Measurements from ENCODE around the gene FBP2.
"Not testable (repeated sequence)": the region's sequence is repeated elsewhere in the genome, so short reads cannot be mapped to it uniquely, and the experiment has no call there.

FBP2 gene

DNA sequence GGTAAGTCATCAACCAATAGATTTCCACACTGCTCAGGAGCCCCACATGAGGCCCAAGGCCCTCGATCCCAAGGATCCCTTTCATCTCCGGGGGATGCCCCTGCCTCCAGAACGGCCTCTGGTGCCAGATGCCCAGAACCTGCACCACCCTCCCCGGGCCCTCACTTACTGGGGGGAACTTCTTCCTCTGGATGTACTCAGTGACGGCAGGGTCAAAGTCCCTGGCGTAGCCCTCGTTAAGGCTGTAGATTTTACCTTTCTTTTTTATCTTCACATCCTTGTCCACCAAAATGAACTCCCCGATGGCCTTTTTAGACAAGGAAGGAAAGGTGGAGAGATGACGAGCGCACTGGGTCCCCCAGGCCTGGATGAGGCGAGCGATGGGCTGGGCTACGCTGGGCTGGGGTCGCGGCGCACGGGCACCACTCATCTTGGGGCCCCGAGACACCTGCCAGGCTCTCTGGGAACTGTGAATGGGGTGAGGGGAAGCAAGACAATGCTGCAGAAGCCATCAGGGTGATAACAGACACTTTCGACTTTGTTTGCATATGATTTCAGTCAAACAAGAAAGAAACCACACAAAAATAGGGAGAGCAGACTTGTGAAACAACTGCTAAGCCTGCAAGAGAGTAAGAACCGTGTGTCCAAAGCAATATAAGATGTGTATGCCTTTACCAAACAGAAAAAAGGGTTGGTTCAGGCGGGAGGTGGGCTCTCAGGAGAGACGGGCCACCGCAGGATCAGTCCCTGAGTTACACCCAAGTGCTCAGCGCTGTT is 13.2 kb upstream of the FBP2 start:
- no peak for DNase-seq (ENCODE audit: low spot score)

GRCh38 chr9:94603259-94604160 is 9.9 kb upstream of the FBP2 start:
- DNase-seq (ENCODE audit: low spot score): peak; percentile 83

DNA sequence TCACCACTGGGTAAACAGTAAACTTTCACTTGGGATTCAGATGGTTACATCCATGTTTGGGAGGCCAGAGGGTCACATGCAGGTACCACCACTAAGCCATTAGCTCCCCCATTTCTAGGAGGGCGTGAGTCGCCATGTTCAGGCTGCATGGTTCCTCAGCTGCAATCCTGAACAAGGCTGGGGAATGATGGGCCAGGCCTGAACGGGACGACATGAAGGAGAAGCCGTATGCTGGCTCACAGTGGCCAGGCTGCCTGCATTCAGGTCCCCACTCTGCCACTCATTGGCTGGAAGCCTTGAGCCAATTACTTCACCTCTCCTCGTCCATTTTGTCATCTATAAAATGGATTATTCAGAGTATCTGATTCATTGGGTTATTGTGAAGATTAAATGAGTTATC is 9.0 kb upstream of the FBP2 start:
- DNase-seq (ENCODE audit: low spot score): no peak

- no peak for DNase-seq (ENCODE audit: low spot score)
Measured at GRCh38 chr9:94600715-94601114, 7.1 kb upstream of the FBP2 start.

- no peak for DNase-seq (ENCODE audit: low spot score)
Measured at GRCh38 chr9:94600258-94600657, 6.6 kb upstream of the FBP2 start.

DNA sequence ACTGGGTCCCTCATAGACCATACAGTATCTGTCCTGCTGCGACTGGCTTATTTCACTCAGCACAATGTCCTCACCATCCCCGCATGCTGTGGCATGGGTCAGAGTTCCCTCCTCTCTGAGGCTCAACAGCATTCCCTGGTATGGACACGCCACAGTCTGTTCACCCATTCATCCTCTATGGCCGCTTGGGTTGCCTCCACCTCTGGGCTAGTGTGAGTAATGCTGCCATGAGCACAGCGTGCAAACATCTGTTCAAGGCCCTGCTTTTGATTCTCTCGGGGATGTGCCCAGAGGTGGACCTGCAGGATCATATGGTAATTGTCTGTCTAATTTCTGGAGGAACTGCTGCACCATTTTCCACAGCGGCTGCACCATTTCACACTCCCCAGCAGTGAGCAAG is 5.5 kb upstream of the FBP2 start:
- no peak for DNase-seq (ENCODE audit: low spot score)

DNA sequence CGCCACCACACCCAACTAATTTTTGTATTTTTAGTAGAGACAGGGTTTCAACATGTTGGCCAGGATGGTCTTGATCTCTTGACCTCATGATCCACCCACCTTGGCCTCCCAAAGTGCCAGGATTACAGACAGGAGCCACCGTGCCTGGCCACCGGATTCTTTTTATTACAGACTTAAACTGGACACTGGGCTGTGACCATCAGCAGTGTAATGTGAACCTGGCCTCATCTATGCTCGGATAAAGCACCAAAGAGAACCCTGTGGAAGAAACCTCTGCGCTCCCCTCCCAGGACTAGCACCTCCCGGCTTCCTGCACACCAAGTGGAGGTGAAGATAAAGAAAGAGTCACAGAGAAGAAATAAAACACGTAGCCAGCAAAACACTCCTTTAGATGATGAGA is 941 bp downstream of the FBP2 start:
- DNase-seq (ENCODE audit: low spot score): not testable (repeated sequence)

GRCh38 chr9:94591876-94592275 is 1.7 kb downstream of the FBP2 start:
- no peak for DNase-seq (ENCODE audit: low spot score)

- DNase-seq (ENCODE audit: low spot score): not testable (repeated sequence)
Measured at GRCh38 chr9:94591046-94591545, 2.5 kb downstream of the FBP2 start.

DNA sequence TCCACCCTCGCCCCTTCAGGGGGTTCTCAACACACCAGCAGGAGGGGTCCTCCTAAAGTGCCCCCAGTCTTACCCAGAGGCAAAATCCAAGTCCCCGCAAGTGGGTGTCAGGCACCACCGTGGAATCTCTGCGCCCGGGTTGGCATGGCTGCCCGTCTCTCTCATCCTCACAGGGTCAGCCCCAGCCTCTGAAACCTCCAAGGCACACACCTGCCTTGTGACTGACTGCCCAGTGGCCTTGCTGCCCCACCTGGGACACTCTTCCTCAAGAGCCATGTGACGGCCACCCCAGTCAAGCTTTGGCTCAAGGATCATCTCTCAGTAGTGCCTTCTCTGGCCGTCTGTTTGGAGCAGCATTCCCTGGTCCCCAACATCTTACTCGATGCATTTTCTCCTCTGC is 4.9 kb downstream of the FBP2 start:
- DNase-seq (ENCODE audit: low spot score): no peak

GRCh38 chr9:94586814-94587213 is 6.8 kb downstream of the FBP2 start:
- DNase-seq (ENCODE audit: low spot score): peak; percentile 40

GRCh38 chr9:94586316-94586715 is 7.3 kb downstream of the FBP2 start:
- DNase-seq (ENCODE audit: low spot score): no peak

DNA sequence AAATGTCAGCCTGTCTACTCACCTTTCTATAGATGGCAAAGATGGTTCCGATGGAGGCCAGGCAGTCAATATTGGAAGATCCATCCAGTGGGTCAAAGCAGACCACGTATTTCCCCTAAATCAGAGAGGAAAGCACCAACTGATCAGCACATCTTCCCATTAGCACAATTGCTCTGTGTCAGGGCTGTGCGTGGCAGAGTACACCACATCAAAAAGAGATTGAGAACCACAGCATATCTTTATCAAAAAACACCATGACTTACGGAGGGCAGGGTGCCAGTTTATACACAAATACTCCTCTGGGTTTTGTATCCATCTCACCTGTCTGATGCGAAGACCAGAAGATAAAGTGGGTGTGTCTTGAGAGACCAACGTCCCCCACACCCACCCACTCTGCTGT is 9.1 kb downstream of the FBP2 start:
- DNase-seq (ENCODE audit: low spot score): no peak

DNA sequence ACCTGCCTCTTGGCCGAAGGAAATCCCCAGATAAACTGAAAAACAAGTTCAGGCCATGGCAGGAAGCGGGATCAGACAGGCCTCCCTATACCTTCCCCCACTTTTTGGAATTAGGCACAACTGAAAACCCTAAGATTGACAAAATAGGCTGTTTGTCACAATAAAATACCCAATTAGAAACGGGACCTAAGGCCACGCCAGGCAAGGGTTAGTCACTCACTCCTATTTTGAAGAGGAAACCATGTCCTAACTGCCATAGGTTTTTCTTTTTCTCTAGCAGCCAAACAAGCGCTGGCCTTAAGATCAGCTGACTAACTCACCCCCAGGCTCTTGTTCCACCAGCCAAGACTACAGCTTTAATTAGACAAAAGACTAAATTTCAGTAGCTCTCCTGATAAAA is 11.9 kb downstream of the FBP2 start:
- DNase-seq (ENCODE audit: low spot score): no peak

GRCh38 chr9:94577571-94577970 is 16.1 kb downstream of the FBP2 start:
- DNase-seq (ENCODE audit: low spot score): no peak

- no peak for DNase-seq (ENCODE audit: low spot score)
Measured at GRCh38 chr9:94577036-94577435, 16.6 kb downstream of the FBP2 start.

- DNase-seq (ENCODE audit: low spot score): no peak
Measured at GRCh38 chr9:94576131-94576530, 17.5 kb downstream of the FBP2 start.

GRCh38 chr9:94568972-94569712 is 24.5 kb downstream of the FBP2 start:
- DNase-seq (ENCODE audit: low spot score): no peak

- DNase-seq (ENCODE audit: low spot score): no peak
Measured at GRCh38 chr9:94568250-94568889, 25.3 kb downstream of the FBP2 start.

DNA sequence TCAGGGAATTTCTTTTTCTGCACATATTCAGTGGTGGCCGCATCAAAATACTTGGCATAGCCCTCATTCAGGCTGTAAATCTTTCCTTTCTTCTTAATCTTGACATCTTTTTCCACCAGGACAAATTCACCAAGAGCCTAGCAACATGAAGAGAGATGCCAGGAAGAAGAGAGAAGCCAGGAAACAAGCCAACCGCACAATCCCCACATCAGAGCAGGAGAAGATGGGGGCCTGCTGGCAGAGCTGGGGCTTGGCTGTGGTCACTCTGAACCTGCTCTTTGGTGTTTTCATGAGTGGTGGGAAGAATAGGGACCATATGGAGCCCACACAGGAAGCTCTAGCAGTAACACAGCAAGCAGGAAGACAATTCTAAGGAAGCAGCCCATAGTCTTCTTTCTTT is 26.4 kb downstream of the FBP2 start:
- no peak for DNase-seq (ENCODE audit: low spot score)

DNA sequence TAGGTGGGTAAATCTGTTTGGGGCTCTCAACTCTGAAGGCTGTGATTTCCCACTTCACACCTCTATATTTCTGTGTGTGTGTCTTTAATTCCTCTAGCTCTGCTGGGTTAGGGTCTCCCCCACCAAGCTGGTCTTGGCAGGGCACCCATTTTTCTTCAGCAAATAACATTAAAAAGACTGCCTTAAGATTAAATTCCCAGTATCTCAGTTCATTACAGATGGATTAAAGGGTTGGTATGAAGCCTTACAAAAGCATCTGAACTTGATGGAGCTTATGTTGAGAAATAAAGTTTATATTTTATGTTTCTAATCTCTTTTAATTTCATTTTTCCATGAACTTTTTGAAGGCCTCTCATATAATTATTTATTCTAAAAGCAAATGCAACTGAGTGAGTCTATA is 27.1 kb downstream of the FBP2 start:
- no peak for DNase-seq (ENCODE audit: low spot score)

DNA sequence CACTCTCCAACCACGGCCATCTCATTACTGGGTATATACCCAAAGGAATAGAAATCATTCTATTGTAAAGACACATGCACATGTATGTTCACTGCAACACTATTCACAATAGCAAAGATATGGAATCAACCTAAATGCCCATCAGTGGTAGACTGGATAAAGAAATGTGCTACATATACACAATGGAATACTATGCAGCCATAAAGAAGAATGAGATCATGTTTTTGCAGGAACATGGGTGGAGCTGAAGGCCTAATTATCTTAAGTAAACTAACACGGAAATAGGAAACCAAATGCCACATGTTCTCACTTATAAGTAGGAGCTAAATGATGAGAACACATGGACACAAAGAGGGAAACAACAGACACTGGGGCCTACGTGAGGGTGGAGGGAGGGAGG is 29.3 kb downstream of the FBP2 start:
- not testable (repeated sequence) for DNase-seq (ENCODE audit: low spot score)

All from COLO829 (cell line).